IMR-90 (cell line): Measurements from ENCODE around the gene ATXN7L2. TPM values are rescaled to one million over a fixed set of nuclear protein-coding genes. Genes with fewer than 3 reads are reported as not detected.
A peak's percentile ranks its signal among the peaks of the same experiment; 100 is the strongest.
"Not testable (repeated sequence)": the region's sequence is repeated elsewhere in the genome, so short reads cannot be mapped to it uniquely, and the experiment has no call there.

Experiments used
- ATAC-seq: fragments of 200-7000 bp; cut with Tn5 transposase; 2 replicates; pipeline ENCODE4 v1.9.1; 2020; ENCODE audit warnings: low read depth, mild to moderate bottlenecking, moderate library complexity
- BruUV-seq: library from RNA; stranded (reverse); fragments of 400-500 nt; replicated peaks from 2 replicates; lab custom pipeline; 2021; lab: Mats Ljungman, UMichigan
- CTCF ChIA-PET: fragments of 300-600 bp; formaldehyde crosslinking; extraction: SDS; loops from one replicate; lab custom pipeline; 2021; ENCODE audit warnings: antibody characterized with exemption; lab: Yijun Ruan, JAX
- POLR2A ChIA-PET: fragments of 300-600 bp; sonication (Branson Sonifier 250); formaldehyde crosslinking; loops from one replicate; lab custom pipeline; 2022; ENCODE audit warnings: antibody characterized with exemption; ENCODE audit not compliant: unreplicated experiment; lab: Charles Lee
- DNase-seq: peaks from one replicate; pipeline ENCODE4 v3.0.0; 2013
- H2AFZ ChIP-seq: replicated peaks from 2 replicates; pipeline ENCODE3; 2013; ENCODE audit warnings: low read length, mild to moderate bottlenecking; ENCODE audit not compliant: poor library complexity
- H2AK5ac ChIP-seq: 2 replicates; pipeline ENCODE4 v1.6.1; 2013; ENCODE audit warnings: low read depth, low read length, inconsistent platforms
- H2AK9ac ChIP-seq: replicated peaks from 2 replicates; pipeline ENCODE3; 2013; ENCODE audit warnings: mild to moderate bottlenecking, low read depth, low read length, moderate library complexity; ENCODE audit not compliant: poor library complexity
- H2BK120ac ChIP-seq: 2 replicates; pipeline ENCODE4 v1.6.1; 2013; ENCODE audit warnings: low read depth, low read length, inconsistent platforms
- H2BK15ac ChIP-seq: 3 replicates; pipeline ENCODE4 v1.6.1; 2013; ENCODE audit warnings: low read depth, low read length, inconsistent platforms
- H2BK20ac ChIP-seq: 2 replicates; pipeline ENCODE4 v1.6.1; 2013; ENCODE audit warnings: low read depth, mild to moderate bottlenecking, inconsistent platforms, low read length, moderate library complexity
- H2BK5ac ChIP-seq: 2 replicates; pipeline ENCODE4 v1.6.1; 2013; ENCODE audit warnings: mild to moderate bottlenecking, low read depth, low read length, inconsistent platforms; ENCODE audit not compliant: poor library complexity, severe bottlenecking
- H3K14ac ChIP-seq: replicated peaks from 2 replicates; pipeline ENCODE4 v1.6.1; 2013; ENCODE audit warnings: low read depth, low read length, inconsistent platforms
- H3K18ac ChIP-seq: 2 replicates; pipeline ENCODE4 v1.6.1; 2013; ENCODE audit warnings: low read depth, low read length, control low read depth
- H3K23ac ChIP-seq: 2 replicates; pipeline ENCODE4 v1.6.1; 2013; ENCODE audit warnings: low read depth, low read length, inconsistent platforms
- H3K27ac ChIP-seq: 2 replicates; pipeline ENCODE4 v1.5.1; 2013; ENCODE audit warnings: mild to moderate bottlenecking, control low read depth, low read length; ENCODE audit not compliant: insufficient read depth
- H3K27me3 ChIP-seq: 2 replicates; pipeline ENCODE4 v1.6.1; 2013; ENCODE audit warnings: low read length; ENCODE audit not compliant: control insufficient read depth, insufficient read depth
- H3K36me3 ChIP-seq: 2 replicates; pipeline ENCODE4 v1.6.1; 2013; ENCODE audit warnings: low read length, mixed read lengths; ENCODE audit not compliant: control insufficient read depth, insufficient read depth
- H3K4ac ChIP-seq: 2 replicates; pipeline ENCODE4 v1.6.1; 2013; ENCODE audit warnings: low read depth, low read length, inconsistent platforms
- H3K4me1 ChIP-seq: 2 replicates; pipeline ENCODE4 v1.6.1; 2013; ENCODE audit warnings: low read length, mixed read lengths; ENCODE audit not compliant: control insufficient read depth, insufficient read depth
- H3K4me2 ChIP-seq: 2 replicates; pipeline ENCODE4 v1.6.1; 2013; ENCODE audit warnings: low read depth, mild to moderate bottlenecking, control low read depth, low read length, moderate library complexity
- H3K4me3 ChIP-seq: 2 replicates; pipeline ENCODE4 v1.5.1; 2013; ENCODE audit warnings: low read depth, mild to moderate bottlenecking, control low read depth, low read length, moderate library complexity; ENCODE audit not compliant: insufficient read depth
- H3K56ac ChIP-seq: 2 replicates; pipeline ENCODE4 v1.6.1; 2013; ENCODE audit warnings: low read length, inconsistent platforms; ENCODE audit not compliant: insufficient read depth; ENCODE audit errors: extremely low read depth
- H3K79me1 ChIP-seq, 2 experiments: 2 replicates each; pipeline ENCODE4 v1.6.1; 2013; ENCODE audit warnings: low read length in 2 of 2, inconsistent platforms in 1 of 2, low read depth in 1 of 2
- H3K9ac ChIP-seq: 2 replicates; pipeline ENCODE4 v1.6.1; 2013; ENCODE audit warnings: low read depth, low read length, control low read depth
- H3K9me1 ChIP-seq: 2 replicates; pipeline ENCODE4 v1.6.1; 2013; ENCODE audit warnings: low read length, inconsistent platforms; ENCODE audit not compliant: insufficient read depth
- H3K9me3 ChIP-seq: 2 replicates; pipeline ENCODE4 v1.6.1; 2013; ENCODE audit warnings: low read length; ENCODE audit not compliant: control insufficient read depth, insufficient read depth
- H4K20me1 ChIP-seq: 2 replicates; pipeline ENCODE4 v1.6.1; 2013; ENCODE audit warnings: low read length, inconsistent platforms; ENCODE audit not compliant: insufficient read depth
- H4K5ac ChIP-seq: 2 replicates; pipeline ENCODE4 v1.6.1; 2013; ENCODE audit warnings: mild to moderate bottlenecking, low read depth, low read length, control low read depth
- H4K8ac ChIP-seq, 2 experiments: 2 replicates each; pipeline ENCODE4 v1.6.1; 2013; ENCODE audit warnings: low read depth in 2 of 2, low read length in 2 of 2, control low read depth in 1 of 2, inconsistent platforms in 1 of 2
- H4K91ac ChIP-seq: 2 replicates; pipeline ENCODE4 v1.6.1; 2013; ENCODE audit warnings: low read depth, low read length, inconsistent platforms; ENCODE audit not compliant: insufficient read depth
- NFE2L2 ChIP-seq: fragments of 150-350 bp; IDR thresholded peaks from 2 replicates; pipeline ENCODE4 v1.6.1; 2016; ENCODE audit warnings: low read depth, mild to moderate bottlenecking, low read length
- RCOR1 ChIP-seq: IDR thresholded peaks from 2 replicates; pipeline ENCODE4 v1.6.1; 2012; ENCODE audit warnings: mild to moderate bottlenecking, low read length, improper control_type of control experiment; ENCODE audit not compliant: insufficient replicate concordance
- WGBS, 2 experiments: methylation state at CpG; one replicate each; pipeline versions ENCODE4 v1.1.5 to v1.1.7; 2013; ENCODE audit warnings: missing lambda C conversion rate in 2 of 2; ENCODE audit not compliant: insufficient read length in 1 of 2; ENCODE audit errors: extremely low coverage in 2 of 2; 5-methylcytosine and 5-hydroxymethylcytosine counted together
- dilution Hi-C: fragments of 300-500 bp; cut with HindIII; formaldehyde crosslinking; loops from one replicate; pipeline ENCODE4 v1.14.3; 2018; ENCODE audit warnings: low sequenced_read_pairs; ENCODE audit not compliant: unreplicated experiment
- in situ Hi-C: fragments of 300-500 bp; cut with MboI; formaldehyde crosslinking; loops from 3 replicates; pipeline ENCODE4 v1.14.3; 2019; ENCODE audit warnings: low sequenced_read_pairs, inconsistent platforms, mixed read lengths
- intact Hi-C: fragments of 100-400 bp; cut with micrococcal nuclease; formaldehyde crosslinking; loops from 2 replicates; pipeline ENCODE4 v1.10.0; 2022
- polyA plus RNA-seq, 3 experiments: library from polyadenylated mRNA; depleted of rRNA; stranded (reverse); fragments of >200 nt; gene quantifications; 2 replicates each; pipeline ENCODE4 v1.2.3, GENCODE V29; 2012; ENCODE audit warnings: low replicate concordance in 1 of 3
- total RNA-seq: library from RNA; depleted of rRNA; stranded (reverse); fragments of >200 nt; gene quantifications from 2 replicates; pipeline ENCODE4 v1.2.3, GENCODE V29; 2012

Gene ATXN7L2
- total and polyA plus RNA-seq, 2 of the 4 experiments (the other 2 are of a cell fraction) = 1.3 to 4.8 TPM

- DNase-seq = peak; percentile 15
- Histone ChIP-seq H2AK5ac (no peak overlapping the region), H4K20me1 (no peaks in the 10 kb centered on the region), H3K79me1 (no peaks in the 10 kb centered on the region), H3K56ac (no peak overlapping the region), H3K4me1 (no peaks in the 10 kb centered on the region; the same call in 1 of the 2 replicates), H3K4ac (no peak overlapping the region), H3K27me3 (peaks cover 5% of the 10 kb centered on the region), H2BK20ac (peak overlapping the region; percentile 3; the same call in 1 of the 2 replicates), H3K27ac (no peak overlapping the region), H4K5ac (no peak overlapping the region), H2BK15ac (no peak overlapping the region), H4K8ac (no peak overlapping the region), H2AK9ac (no peak overlapping the region), H3K9ac (no peak overlapping the region), H3K36me3 (no peaks in the 10 kb centered on the region), H3K23ac (0 out of 2 replicates have a peak overlapping the region, but pooled peaks have one; percentile 2), H3K4me2 (no peak overlapping the region), H2BK5ac (no peak overlapping the region), H2BK120ac (no peak overlapping the region), H3K9me3 (no peaks in the 10 kb centered on the region), H3K18ac (no peak overlapping the region), H3K14ac (no peak overlapping the region), H3K9me1 (no peaks in the 10 kb centered on the region), H3K4me3 (no peak overlapping the region), H4K91ac (no peak overlapping the region), H2AFZ (no peak overlapping the region)
- dilution Hi-C loops = no loop called here
- ChIA-PET POLR2A (no interaction called here), CTCF (interaction anchor here (0.9 kb wide), 1 partner anchor 13 kb away, joined by 4 read pairs; no protein-coding TSS in a partner anchor)
- intact Hi-C loops = no loop called here
- no TSS peak for BruUV-seq
- in situ Hi-C loops = no loop called here
- TF ChIP-seq NFE2L2 (no peak), RCOR1 (no peak)
- no peak for ATAC-seq
- no CpG with 5 or more reads among the region's 1 CpG for WGBS, 2 experiments
Measured at GRCh38 chr1:109444346-109444745, 39.4 kb upstream of the ATXN7L2 start.

DNA sequence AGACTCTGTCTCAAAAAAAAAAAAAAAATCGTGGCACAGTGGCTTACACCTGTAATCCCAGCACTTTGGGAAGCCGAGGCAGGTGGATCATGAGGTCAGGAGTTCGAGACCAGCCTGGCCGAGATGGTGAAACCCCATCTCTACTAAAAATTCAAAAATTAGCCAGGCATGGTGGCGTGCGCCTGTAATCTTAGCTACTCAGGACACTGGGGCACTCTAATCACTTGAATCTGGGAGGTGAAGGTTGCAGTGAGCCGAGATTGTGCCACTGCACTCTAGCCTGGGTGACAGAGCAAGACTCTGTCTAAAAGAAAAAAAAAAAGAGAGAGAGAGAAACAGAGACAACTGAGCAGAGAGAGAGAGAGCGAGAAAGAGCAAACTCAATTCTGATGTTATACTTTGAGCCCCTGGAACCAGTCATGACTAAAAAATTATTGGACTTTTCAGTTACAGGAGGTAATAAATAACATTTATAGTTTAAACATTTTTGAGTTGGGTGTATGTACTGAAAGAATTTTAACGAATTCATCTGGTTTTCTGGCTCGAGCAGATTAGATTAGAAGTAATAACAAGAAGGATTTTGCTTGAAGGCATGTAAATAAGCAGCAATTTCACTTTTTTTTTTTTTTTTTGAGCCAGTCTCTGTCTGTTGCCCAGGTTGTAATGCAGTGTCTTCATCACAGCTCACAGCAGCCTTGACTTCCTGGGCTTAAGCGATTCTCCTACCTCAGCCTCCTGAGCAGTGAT is 37.6 kb upstream of the ATXN7L2 start:
- H3K27me3 ChIP-seq, POLR2A ChIA-PET, BruUV-seq, H4K5ac ChIP-seq, H3K18ac ChIP-seq, in situ Hi-C loops, H3K56ac ChIP-seq, H3K4me2 ChIP-seq, H2AFZ ChIP-seq, H3K79me1 ChIP-seq, H4K20me1 ChIP-seq, H3K4me3 ChIP-seq, H3K9me1 ChIP-seq, H4K91ac ChIP-seq, H2AK9ac ChIP-seq, H2AK5ac ChIP-seq, H2BK120ac ChIP-seq, H2BK20ac ChIP-seq, H3K4me1 ChIP-seq, H3K4ac ChIP-seq, H2BK15ac ChIP-seq, H3K27ac ChIP-seq, H3K23ac ChIP-seq, H4K8ac ChIP-seq, CTCF ChIA-PET, H2BK5ac ChIP-seq, H3K36me3 ChIP-seq, H3K9me3 ChIP-seq, H3K14ac ChIP-seq, dilution Hi-C loops: not testable (repeated sequence)
- intact Hi-C loops = loop anchor here (5.0 kb wide), 1 partner anchor 36 kb away; the partner anchor contains the start of gene ATXN7L2
- no CpG with 5 or more reads among the region's 11 CpGs for WGBS, 2 experiments
- peak overlapping the region; percentile 2; the same call in 1 of the 2 replicates for H3K9ac ChIP-seq
- peak; percentile 5 for DNase-seq
- peak; percentile 48 for ATAC-seq
